Stimulated activated CD8-positive, alpha-beta memory T cell treated with anti-CD3 and anti-CD28 coated beads, Interleukin-4, amount 100 ng/mL, for 4 hours (primary cell): ENCODE data around the gene ACADS.

Experiments
- DNase-seq, 2 donors: peaks; one replicate each; pipeline ENCODE4 v3.0.0-alpha.2; 2020; ENCODE audit warnings: low read depth in 2 of 2, low spot score in 1 of 2

The ACADS gene

GRCh38 chr12:120699553-120699952 lies 26.1 kb upstream of the ACADS start:
- DNase-seq: no peak

- no peak for DNase-seq
Measured at GRCh38 chr12:120700886-120701285, 24.7 kb upstream of the ACADS start.

DNA sequence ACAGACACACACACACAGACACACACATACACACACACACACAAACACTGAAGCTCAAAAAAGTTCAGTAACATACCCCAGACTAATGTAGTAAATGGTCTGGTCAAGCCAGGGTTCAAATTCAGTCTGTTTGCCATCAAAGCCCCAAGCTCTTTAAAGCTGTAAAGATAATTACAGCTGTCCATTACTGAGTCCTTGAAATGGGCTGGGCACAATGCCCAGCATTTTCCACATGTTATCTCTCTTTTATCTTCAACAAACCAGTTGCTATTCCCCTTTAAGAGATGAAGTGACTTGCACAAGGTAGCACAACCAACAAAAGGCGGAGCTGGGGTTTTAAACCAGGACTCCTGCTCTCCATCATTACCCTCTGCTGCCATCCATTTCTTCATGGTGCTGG lies 23.0 kb upstream of the ACADS start:
- DNase-seq: no peak

DNA sequence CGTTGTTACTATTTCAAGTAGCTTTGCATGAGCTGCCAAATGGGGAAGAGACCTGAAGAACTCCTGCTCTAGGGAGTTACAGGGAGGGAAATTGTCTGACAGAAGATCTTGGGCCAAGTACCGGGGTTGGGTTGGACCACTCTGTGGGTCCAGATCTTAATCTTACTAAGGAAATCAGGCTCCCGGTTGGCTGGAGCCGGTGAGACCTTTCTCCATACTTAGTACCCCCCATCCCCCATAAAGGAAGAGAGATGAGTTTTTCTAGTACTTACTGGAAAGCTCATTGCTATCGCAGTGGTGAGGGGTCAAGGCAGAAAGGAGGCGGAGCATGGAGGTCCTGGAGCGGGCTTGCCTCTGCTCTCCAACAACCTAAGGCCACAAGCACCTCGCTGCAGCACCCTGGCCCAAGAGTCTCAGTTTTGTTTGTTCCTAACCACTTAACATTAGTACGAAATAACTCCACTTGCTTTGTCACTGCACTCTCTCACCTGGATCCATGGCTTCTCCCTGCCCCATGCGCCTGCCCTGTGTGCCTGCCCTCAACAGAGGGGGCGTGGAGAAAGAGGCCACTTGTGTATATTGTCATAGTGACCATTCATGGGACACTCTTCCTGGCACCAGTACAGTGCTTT lies 22.2 kb upstream of the ACADS start:
- no peak for DNase-seq

GRCh38 chr12:120705618-120706017 lies 20.0 kb upstream of the ACADS start:
- no peak for DNase-seq

- DNase-seq: no peak
Measured at GRCh38 chr12:120706029-120706428, 19.6 kb upstream of the ACADS start.

GRCh38 chr12:120708651-120709050 lies 17.0 kb upstream of the ACADS start:
- DNase-seq: no peak

DNA sequence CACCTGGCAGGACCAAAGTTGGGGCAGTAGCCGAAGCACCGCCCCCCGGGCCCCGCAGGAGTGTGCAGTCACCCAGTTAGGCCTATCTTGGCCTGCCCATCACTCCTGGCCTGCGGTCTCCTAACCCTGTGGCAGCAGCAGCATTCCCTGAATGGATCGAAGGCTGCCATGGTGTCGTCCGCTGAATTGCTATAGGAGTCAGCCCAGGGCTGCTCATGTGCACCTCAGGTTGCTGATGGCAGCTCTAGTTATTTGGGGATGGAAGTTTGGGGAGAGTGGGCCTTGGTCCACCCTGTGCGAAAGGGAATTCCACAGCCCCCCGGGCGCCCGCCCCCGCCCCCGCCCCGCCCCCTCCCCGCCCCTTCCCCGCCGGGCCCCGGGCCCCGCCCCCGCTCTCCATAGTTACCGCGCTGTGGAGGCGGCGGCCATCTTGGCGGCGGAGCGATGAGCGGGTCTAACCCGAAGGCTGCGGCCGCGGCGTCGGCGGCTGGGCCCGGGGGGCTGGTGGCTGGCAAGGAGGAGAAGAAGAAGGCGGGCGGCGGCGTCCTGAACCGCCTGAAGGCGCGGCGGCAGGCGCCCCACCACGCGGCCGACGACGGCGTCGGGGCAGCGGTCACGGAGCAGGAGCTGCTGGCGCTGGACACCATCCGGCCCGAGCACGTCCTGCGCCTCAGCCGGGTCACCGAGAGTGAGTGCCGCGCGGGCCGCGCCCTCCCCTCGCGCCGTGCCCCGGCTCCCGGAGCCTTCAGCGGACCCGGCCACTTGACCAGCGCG lies 15.4 kb upstream of the ACADS start, which contains the start of gene UNC119B:
TSS of gene UNC119B (plus strand) at position 428 of the 774 bp plus-strand sequence. CDS start at position 445, 17 bp downstream.
- DNase-seq: peak; percentile 47 to 58

- DNase-seq: no peak
Measured at GRCh38 chr12:120710805-120711296, 14.8 kb upstream of the ACADS start.

GRCh38 chr12:120711411-120711810 lies 14.2 kb upstream of the ACADS start:
- DNase-seq: no peak

- no peak for DNase-seq
Measured at GRCh38 chr12:120712610-120713009, 13.0 kb upstream of the ACADS start.

GRCh38 chr12:120713861-120714482 lies 11.7 kb upstream of the ACADS start:
- peak; percentile 33 to 46 for DNase-seq

GRCh38 chr12:120718055-120718454 lies 7.6 kb upstream of the ACADS start:
- DNase-seq: no peak

DNA sequence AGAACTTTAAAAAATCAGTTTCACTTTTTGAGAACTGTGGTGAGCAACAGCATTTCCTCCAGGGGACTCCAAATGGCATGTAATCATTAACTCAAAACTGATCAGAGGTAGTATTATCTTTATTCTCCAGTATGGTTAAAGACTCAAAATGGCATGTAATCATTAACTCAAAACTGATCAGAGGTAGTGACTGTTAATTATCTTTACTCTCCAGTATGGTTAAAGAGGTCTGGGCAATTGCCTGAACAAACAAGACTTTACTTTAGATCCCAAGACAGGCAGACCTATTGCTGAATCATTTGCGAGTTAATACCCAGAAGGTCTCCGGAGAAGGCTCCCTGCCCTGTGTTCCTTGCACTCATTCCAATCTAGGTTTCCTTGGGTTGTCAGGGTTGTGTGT lies 6.6 kb upstream of the ACADS start:
- DNase-seq: no peak

DNA sequence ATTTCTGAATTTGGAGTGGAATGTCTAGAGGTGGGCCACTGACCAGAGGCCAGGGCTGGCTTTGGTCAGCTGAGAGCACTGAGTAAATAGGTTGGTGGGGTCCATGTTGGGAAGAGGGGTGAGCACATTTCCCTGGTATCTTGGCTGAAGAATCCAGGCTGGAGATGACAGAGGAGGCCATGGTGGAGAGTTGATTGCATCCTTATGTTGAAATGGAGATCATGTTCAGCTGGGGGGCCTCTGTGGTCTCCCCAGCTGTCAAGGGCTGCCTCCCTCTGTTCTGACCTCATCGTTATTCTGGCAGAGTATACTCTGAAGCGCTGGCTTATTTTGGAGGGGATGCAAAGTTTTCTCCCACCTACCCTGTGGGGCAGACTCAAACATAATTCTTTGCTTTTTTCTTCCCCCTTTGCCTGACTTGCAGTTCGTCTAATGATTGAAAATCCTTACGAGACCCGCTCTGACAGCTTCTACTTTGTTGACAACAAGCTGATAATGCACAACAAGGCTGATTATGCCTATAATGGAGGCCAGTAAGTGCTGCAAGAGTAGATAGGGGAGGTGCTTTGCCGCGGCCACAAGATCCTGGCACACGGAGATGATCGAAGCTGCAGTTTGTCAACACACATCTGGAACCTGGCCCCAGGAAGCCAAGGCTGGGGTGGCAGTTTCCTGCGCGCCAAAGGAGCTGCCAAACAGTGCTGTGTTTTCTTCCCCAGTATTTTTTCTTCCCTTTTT lies 6.0 kb upstream of the ACADS start:
- DNase-seq: no peak

GRCh38 chr12:120720234-120720986 lies 5.2 kb upstream of the ACADS start:
- no peak for DNase-seq

DNA sequence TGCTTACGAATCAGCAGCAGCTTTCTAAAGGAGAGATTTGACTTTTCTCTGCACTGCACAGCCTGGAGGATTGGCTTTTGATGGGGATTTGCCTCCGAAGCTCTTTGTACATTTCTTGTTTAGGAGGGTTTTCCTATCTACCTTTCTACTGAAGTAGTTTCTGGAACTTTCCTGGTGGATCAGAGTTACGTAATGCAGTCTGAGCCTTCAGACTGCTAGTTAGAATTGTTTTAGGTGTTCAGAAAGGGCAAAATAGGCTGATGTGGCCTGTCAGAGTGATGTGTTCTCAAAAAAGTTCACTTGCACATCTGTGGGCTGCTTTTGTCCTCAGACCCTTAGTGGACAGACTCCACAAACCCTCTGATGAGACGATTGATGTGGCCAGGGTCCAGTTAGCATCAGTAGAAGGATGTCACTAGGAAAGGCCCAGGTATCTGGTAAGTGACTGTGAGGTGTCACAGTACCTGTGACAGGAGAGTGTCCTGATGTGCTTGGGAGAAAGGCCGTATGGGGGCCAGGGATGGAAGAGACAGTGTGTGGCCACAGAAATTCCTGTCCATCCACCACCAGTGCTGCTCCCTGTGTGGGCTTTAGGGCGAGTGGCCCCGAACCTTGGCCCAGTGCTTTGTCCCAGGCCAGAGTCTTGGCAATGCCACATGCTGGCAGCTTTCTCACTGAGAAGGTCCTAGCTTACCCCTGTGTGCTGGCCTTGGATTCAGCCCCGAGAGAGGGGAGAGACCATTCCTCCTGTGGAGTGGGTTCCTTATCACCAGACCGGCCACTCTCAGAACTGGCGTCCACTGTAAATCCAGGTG lies 4.4 kb upstream of the ACADS start:
- DNase-seq: no peak

DNA sequence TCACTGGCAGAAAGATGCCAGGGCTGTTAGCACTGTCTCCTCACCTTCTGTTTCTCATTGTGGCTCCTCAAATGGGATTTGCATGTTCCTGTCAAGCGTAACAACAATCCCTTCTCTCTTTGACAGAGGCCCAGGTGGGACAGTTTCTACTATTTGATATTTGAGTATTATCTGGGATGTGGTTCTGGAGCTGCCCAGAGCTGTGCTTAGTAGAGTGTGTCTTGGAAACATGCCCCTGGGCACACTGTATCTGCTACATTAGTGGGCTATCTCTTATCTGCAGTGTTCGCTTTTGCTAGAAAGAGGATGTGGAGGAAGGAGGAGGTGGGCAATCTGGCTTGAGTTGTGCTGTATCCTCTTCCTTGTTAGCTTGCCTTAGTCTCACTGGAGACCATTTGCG lies 3.8 kb upstream of the ACADS start:
- no peak for DNase-seq

DNA sequence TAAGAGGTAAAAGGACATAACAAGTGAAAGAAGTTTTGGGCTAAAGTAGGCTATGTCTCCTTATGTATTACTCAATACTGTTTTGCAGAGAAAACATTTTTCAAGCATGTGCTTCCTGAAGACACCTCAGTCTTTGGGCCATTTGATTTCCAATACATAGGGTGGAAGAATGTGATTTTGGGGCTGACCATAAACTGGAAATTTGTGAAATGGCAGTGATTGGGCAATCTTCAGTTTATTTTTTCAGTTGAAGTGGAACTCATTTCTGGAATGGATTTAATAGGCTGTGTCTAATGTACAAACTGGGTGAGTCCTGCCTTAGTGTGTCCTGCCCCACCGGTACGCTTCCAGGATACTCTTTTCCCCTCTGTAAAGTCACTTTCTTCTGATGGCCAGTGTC lies 2.8 kb upstream of the ACADS start:
- DNase-seq: no peak

- no peak for DNase-seq
Measured at GRCh38 chr12:120724720-120725119, 906 bp upstream of the ACADS start.
